HG03442 (cell line): ENCODE measurements around the gene SIAH3.
"Not testable (repeated sequence)": the region's sequence is repeated elsewhere in the genome, so short reads cannot be mapped to it uniquely, and the experiment has no call there.

Experiments
- ATAC-seq: cut with Tn5 transposase; IDR thresholded peaks from one replicate; pipeline ENCODE4 v1.9.1; 2021; ENCODE audit warnings: mild to moderate bottlenecking, moderate library complexity; ENCODE audit not compliant: unreplicated experiment

The SIAH3 gene

DNA sequence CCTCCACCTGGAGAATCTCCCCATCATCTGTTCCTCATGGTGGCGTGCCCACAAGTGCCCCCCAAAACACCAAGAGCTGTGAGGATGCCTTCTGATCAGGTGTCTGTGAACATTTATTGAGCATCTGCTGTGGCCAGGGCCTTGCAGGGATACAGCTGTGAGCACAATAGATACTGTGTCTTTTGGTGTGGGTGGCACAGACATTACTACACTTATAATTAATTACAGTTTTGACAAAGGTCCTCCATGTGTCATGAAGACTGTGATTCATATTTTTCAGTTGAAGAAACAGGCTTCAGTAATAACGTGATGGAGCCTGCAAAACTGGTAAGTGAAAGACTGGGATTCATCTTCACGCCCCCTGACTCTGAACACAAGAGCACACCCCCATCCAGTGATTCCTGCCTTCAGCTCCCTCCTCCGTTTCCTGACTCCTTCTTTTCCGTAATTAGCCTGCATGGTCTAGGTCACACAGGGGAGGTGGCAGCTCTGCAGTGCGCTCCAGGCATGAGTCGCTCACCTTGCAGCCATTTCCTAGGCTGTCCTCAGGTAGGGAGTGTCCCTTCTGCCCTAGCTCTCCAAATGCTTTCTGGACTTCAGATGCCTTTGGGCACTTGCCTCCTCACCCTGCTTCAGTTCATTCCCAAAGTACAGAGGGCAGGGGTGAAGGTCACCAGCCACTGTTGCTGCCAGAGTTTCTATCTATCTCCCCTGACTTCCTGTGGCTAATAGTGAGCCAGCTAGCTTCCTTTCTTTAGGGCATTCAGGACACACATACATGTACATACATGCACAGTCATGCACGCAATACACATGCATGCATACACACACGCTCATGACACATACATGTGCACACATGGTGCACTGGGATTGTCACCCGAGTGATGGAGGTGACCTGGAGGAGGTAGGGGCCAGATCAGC lies 66.5 kb downstream of the SIAH3 start:
- ATAC-seq: no peak

GRCh38 chr13:45783346-45784043 lies 68.1 kb downstream of the SIAH3 start:
- ATAC-seq: no peak

- ATAC-seq: no peak
Measured at GRCh38 chr13:45782327-45783045, 69.1 kb downstream of the SIAH3 start.

GRCh38 chr13:45781553-45782326 lies 69.8 kb downstream of the SIAH3 start:
- no peak for ATAC-seq

- ATAC-seq: no peak
Measured at GRCh38 chr13:45779901-45780300, 71.7 kb downstream of the SIAH3 start.

DNA sequence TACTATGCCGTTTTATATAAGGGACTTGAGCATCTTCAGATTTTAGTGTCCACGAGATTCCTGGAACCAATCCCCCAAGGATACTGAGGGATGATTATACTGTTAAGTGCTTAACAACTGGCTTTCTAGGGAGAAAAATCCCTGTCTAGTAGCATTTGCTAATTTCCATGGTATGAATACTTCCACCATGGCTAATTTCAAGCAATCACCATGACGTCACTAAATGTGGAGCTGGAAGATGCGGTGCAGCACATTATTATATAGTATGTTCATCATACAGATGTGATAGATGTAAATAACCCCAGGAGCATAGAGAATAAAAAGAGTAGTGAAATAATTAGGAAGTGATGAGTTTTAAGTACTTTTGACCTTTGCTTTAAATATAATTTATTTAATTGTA lies 72.7 kb downstream of the SIAH3 start:
- no peak for ATAC-seq

DNA sequence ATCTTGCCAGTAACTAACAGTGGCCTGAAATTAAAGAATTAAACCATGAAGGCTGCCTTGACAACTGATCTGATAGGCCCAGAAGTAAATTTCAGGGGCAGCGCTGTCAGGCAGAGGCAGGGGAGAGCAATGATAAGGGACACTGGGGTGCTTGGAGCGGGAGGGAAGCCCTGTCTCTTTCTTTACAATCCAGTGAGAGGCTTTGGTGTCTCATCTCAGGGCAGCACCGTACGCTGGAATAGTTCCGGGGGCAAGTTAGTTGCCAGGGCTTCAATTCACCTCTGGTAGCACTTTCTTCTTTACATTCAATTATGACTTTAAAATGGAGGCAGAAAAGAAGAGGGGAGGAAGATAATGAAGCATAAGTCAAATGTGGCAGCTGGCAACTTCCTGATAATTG lies 74.8 kb downstream of the SIAH3 start:
- ATAC-seq: no peak

DNA sequence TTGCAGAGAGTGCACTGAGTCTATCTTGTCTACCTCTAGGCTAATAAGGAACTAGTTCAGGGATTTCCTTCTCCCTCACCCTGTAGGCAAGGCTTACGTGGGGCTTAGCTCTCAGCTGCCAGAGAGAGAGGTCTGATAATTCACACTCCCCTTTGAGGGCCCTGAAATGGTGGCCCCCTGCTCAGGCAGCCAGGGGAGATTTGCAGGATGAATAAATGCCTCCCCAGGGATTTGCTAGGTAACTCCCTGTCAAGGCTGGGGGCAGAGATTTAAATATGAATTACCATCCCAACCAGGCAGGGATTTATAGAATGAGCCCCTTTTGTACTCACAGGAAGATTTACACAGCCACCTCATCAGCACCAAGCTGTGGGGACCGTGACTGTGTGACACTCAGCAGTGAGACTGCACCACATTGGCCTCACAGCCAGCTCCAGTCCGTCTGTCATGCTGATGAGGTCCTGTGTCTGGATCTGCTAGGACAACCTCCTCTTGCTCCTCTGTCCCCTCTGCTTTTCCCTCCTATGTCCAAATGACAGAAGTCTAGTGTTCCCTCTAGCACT lies 76.1 kb downstream of the SIAH3 start:
- ATAC-seq: no peak

GRCh38 chr13:45773944-45774343 lies 77.6 kb downstream of the SIAH3 start:
- ATAC-seq: no peak

- no peak for ATAC-seq
Measured at GRCh38 chr13:45773236-45773635, 78.3 kb downstream of the SIAH3 start.

DNA sequence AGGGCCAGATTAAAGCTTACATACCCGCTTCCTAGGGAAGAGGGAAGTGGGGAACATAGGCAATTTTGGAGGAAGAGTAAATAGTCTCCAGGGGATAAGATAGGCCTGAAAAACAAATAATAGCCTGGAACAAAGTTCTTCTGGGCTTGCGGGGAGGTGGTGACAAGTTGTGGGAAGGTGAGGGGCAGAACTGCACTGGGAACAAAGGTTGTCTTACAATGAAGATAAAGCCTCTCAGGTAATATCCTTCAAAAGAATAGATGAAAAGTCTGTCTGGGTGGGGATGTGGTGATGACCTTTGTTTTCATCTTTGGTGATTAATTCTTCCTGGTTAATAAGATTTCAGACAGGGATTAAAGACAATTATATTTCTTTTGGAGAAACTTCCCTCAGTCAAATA lies 80.7 kb downstream of the SIAH3 start:
- no peak for ATAC-seq

- no peak for ATAC-seq
Measured at GRCh38 chr13:45768656-45769479, 82.7 kb downstream of the SIAH3 start.

- ATAC-seq: no peak
Measured at GRCh38 chr13:45765464-45765863, 86.1 kb downstream of the SIAH3 start.

- ATAC-seq: no peak
Measured at GRCh38 chr13:45763419-45763818, 88.1 kb downstream of the SIAH3 start.

GRCh38 chr13:45757589-45757988 lies 94.0 kb downstream of the SIAH3 start:
- ATAC-seq: not testable (repeated sequence)

DNA sequence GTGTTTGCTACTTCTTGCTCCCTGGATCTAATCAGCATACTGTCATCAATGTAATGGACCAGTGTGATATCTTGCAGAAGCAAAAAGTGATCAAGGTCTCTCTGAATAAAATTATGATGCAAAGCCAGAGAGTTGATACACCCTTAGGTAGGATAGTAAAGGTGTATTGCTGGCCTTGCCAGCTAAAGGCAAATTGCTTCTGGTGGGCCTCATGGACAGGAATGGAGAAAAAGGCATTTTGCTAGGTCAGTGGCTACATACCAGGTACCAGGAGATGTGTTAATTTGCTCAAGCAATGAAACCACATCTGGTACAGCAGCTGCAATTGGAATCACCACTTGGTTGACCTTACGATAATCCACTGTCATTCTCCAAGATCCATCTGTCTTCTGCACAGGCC lies 95.1 kb downstream of the SIAH3 start:
- ATAC-seq: not testable (repeated sequence)

DNA sequence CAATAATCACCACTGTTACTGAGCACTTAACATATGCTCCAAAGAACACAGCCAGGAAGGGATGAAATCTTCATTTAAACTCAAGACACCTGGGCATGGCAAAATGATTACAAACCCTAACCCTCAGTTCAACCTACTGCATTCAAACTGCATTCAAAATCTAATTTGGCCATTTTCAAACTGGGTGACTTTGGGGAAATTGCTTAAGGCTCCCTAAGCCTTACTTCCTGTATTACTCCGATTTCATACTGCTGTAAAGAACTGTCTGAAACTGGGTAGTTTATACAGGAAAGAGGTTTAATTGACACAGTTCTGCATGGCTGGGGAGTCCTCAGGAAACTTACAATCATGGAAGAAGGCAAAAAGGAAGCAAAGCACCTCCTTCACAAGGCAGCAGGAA lies 99.0 kb downstream of the SIAH3 start:
- no peak for ATAC-seq

GRCh38 chr13:45751885-45752284 lies 99.7 kb downstream of the SIAH3 start:
- no peak for ATAC-seq

- ATAC-seq: no peak
Measured at GRCh38 chr13:45750566-45750965, 101.0 kb downstream of the SIAH3 start.
